Measurements from ENCODE around the gene DIDO1. TPM values are rescaled to one million over a fixed set of nuclear protein-coding genes. Genes with fewer than 3 reads are reported as not detected.

DIDO1 gene
- total RNA-seq, result 100 to 1,000 TPM in 2 of 4 donors, 10 to 100 TPM in 2; 72.5 to 143 (median 105) TPM

DNA sequence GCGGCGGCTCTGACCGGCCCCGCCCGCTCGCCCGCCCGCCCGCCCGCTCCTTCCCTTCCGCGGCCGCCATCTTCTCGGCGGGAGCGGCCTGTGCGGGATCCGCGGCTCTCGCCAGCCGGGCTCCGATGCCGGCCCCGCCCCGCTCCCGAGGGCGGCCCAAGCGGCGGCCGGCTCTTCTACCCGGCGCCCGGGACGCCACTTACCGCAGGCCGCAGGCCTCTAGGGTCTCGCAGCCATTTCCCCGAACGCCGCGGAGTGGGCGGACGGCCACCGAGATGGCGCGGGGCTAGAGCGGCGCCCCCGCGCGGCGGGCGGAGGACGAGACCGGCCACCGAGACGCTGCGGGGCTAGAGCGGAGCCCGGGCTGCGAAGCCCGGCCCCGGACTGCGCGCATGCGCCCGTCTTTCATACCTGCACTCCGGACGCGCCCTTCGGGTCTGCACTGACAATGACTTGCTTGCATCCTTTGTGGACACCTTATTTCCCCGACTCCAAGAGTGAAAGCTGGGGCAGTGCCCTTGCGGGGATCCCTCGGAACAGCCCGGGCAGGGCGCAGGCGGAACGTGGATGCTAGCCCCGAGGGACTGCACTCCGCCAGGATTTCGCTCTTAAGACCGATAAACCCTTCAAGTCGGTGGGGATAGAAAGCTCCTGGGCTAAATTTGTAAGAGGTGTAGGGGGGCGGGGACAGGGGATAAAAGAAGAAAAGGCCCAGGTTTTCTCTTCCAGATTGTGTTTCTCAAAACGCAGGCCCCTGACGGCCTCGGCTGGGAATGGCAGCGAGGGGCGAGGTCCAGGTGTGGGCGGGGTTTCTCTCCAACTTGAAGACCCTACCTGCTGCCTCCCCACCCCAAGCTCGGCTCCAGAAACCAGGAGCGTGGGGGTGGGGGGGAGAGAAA, at the start of gene DIDO1:
TSS of gene DIDO1 (minus strand) at position 277 of the 899 bp plus-strand sequence.
- H3K4me1 ChIP-seq, result peaks cover 7 to 69% (median 34%) of the 10 kb centered on the region in 4 donors
- TF ChIP-seq, protein P1, sequence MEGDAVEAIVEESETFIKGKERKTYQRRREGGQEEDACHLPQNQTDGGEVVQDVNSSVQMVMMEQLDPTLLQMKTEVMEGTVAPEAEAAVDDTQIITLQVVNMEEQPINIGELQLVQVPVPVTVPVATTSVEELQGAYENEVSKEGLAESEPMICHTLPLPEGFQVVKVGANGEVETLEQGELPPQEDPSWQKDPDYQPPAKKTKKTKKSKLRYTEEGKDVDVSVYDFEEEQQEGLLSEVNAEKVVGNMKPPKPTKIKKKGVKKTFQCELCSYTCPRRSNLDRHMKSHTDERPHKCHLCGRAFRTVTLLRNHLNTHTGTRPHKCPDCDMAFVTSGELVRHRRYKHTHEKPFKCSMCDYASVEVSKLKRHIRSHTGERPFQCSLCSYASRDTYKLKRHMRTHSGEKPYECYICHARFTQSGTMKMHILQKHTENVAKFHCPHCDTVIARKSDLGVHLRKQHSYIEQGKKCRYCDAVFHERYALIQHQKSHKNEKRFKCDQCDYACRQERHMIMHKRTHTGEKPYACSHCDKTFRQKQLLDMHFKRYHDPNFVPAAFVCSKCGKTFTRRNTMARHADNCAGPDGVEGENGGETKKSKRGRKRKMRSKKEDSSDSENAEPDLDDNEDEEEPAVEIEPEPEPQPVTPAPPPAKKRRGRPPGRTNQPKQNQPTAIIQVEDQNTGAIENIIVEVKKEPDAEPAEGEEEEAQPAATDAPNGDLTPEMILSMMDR (IDR thresholded peaks at IDR 0.05), result peak; percentile 61 to 91 (median 87)
- TF ChIP-seq POLR2A (IDR thresholded peaks at IDR 0.05), result peak; percentile 74 to 80
- no peaks in the 10 kb centered on the region for H3K9me3 ChIP-seq
- H3K27me3 ChIP-seq, result no peaks in the 10 kb centered on the region
- peak; percentile 90 to 96 (median 93) for DNase-seq
- H3K27ac ChIP-seq, result peak within 1 kb of the TSS; percentile 96 to 99 (median 98)
- no peaks in the 10 kb centered on the region for H3K36me3 ChIP-seq
- H3K4me3 ChIP-seq, result peak within 1 kb of the TSS; percentile 97 to 99 (median 98)

DNA sequence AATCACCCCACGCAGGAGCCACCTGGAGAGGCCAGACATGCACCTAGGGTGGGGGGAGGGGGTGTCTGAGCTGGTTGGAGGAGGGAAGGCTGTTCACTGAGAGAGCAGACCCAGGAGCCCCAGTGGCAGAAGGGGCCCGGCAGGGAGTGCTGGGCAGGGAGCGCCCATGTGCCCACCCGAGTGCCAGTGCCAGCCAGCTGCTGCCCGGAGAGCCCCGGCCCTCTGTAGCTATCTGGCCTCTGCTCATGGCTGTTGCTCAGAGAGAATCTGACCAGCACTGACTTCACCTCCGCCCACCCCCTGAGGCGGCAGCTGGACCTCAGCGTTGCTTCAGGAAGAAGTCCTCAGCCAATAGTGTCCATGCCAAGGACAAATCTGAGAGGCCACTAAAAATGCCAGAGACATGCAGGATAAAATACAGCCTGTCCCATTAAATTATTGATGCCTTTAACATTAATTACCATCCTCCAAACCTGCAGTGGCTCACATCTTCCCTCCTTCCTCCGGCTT, 49.0 kb upstream of the DIDO1 start:
- Histone ChIP-seq H3K4me3 (no peak overlapping the region), H3K36me3 (no peaks in the 10 kb centered on the region), H3K4me1 (peaks cover 0 to 21% (median 8%) of the 10 kb centered on the region in 4 donors), H3K27ac (no peak overlapping the region), H3K27me3 (peaks cover 0 to 18% of the 10 kb centered on the region in 2 donors), H3K9me3 (no peaks in the 10 kb centered on the region)
- TF ChIP-seq POLR2A (IDR thresholded peaks at IDR 0.05), result no peak
- TF ChIP-seq, protein P1 (IDR thresholded peaks at IDR 0.05), result no peak
- DNase-seq, result no peak

DNA sequence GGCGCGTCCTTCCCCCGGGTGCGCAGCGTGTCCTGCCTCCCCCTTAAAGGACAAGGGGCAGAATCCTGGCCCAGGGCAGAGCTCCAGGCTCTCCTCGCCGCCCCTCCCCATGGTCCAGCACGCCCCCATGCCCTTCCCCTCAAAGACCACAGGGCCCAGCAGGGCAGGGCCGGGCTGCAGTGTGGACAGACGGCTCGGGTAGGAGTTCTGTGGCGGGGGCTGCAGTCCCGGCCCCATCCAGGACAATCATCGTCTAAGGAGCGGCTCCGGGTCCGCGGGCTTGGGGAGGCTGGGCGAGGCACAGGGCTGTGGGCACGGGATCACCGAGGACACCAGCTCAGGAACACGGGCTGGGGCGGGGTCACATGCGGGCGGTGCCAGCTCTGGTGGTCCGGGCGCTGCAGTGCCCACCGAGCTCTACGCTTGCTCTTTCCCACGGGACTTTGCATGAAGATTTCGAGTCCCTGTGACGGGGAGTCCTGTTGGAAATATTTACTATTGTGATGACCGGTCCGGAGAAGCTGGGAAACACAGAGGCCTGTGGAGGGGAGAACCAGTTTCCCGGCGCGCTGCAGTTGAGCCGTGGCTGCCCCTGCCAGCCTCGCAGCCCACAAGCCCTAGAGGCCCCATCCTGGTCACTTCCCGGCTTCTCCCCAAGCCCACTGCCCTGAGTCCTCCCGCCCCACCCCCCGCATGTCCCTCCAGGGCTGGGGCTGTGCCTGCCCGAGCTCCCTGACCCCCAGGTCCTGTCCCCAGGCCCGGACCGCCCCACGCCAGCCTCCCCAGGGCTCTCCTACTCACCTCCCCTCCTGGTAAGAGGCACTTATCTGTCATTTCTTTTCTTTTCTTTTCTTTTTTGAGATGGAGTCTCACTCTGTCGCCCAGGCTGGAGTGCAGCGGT, 46.8 kb upstream of the DIDO1 start:
- DNase-seq, result no peak
- peak overlapping the region in 1 of 4 donors; percentile 10 for H3K27ac ChIP-seq
- no peaks in the 10 kb centered on the region for H3K36me3 ChIP-seq
- H3K4me1 ChIP-seq, result peaks cover 0 to 14% (median 5%) of the 10 kb centered on the region in 4 donors
- H3K9me3 ChIP-seq, result no peaks in the 10 kb centered on the region
- H3K27me3 ChIP-seq, result peaks cover 0 to 18% of the 10 kb centered on the region in 2 donors
- peak overlapping the region in 2 of 4 donors; percentile 27 to 42 for H3K4me3 ChIP-seq
- TF ChIP-seq POLR2A (IDR thresholded peaks at IDR 0.05), result no peak
- TF ChIP-seq, protein P1 (IDR thresholded peaks at IDR 0.05), result no peak

DNA sequence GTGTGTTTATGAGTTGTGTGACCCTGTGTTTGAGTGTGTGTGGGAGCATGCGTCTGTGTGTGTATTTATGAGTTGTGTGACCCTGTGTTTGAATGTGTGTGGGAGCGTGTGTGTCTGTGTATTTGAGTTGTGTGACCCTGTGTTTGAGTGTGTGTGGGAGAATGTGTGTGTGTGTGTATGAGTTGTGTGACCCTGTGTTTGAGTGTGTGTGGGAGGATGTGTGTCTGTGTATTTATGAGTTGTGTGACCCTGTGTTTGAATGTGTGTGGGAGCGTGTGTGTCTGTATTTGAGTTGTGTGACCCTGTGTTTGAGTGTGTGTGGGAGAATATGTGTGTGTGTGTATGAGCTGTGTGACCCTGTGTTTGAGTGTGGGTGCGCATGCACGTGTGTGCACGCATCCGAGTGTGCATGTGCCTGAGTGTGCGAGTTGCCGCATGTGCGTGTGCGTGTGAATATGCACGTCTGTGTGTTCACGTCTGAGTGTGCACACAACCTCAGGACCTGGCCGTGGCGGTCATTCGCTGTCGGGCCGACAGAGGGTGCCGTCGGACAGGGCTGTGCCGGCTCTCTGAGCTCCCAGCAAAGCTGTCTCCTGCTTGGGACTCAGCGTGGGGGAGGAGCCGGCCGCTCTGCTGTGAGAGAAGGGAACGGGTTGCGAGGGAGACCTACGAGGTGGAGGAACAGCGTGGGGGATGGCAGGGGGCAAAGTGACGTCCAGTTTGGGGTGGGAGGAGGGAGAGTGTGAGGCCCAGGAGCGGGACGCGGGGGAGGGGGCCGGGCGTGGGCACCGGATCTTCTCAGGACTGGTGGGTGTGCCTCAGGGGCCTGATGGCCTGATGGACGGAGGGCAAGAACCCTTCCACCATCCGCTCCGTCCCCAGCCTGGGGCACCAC, 45.9 kb upstream of the DIDO1 start:
- Histone ChIP-seq H3K9me3 (no peaks in the 10 kb centered on the region), H3K27ac (peak overlapping the region in 1 of 4 donors; percentile 10), H3K36me3 (no peaks in the 10 kb centered on the region), H3K27me3 (peaks cover 0 to 18% of the 10 kb centered on the region in 2 donors), H3K4me1 (peaks cover 0 to 10% (median 4%) of the 10 kb centered on the region in 4 donors), H3K4me3 (peak overlapping the region in 3 of 4 donors; percentile 27 to 42 (median 39))
- TF ChIP-seq POLR2A (IDR thresholded peaks at IDR 0.05), result no peak
- TF ChIP-seq, protein P1 (IDR thresholded peaks at IDR 0.05), result peak; percentile 82 to 95 (median 91)
- peak; percentile 82 to 94 (median 89) for DNase-seq

Measured in Peyer's patch (tissue), 4 donors.